HG02678 (cell line): ENCODE results near the gene TENM4.

ENCODE experiments used
- ATAC-seq: cut with Tn5 transposase; IDR thresholded peaks from one replicate; pipeline ENCODE4 v1.9.1; 2021; ENCODE audit warnings: mild to moderate bottlenecking, moderate library complexity; ENCODE audit not compliant: unreplicated experiment

The TENM4 gene

GRCh38 chr11:79449040-79449439, 8.2 kb upstream of the TENM4 start:
- no peak for ATAC-seq

GRCh38 chr11:79447038-79447786, 6.4 kb upstream of the TENM4 start:
- no peak for ATAC-seq

GRCh38 chr11:79444923-79445322, 4.1 kb upstream of the TENM4 start:
- no peak for ATAC-seq

GRCh38 chr11:79441461-79441875, 638 bp upstream of the TENM4 start:
- ATAC-seq: no peak

GRCh38 chr11:79439886-79440570, 802 bp downstream of the TENM4 start:
- ATAC-seq: no peak

- ATAC-seq: no peak
Measured at GRCh38 chr11:79439410-79439885, 1.4 kb downstream of the TENM4 start.

GRCh38 chr11:79438631-79439409, 2.0 kb downstream of the TENM4 start:
- no peak for ATAC-seq

- ATAC-seq: no peak
Measured at GRCh38 chr11:79437981-79438630, 2.7 kb downstream of the TENM4 start.

GRCh38 chr11:79437278-79437980, 3.4 kb downstream of the TENM4 start:
- ATAC-seq: no peak

- no peak for ATAC-seq
Measured at GRCh38 chr11:79436919-79437277, 3.9 kb downstream of the TENM4 start.

GRCh38 chr11:79434283-79434682, 6.5 kb downstream of the TENM4 start:
- no peak for ATAC-seq

- no peak for ATAC-seq
Measured at GRCh38 chr11:79432138-79432537, 8.7 kb downstream of the TENM4 start.

GRCh38 chr11:79431535-79431934, 9.3 kb downstream of the TENM4 start:
- ATAC-seq: no peak

GRCh38 chr11:79430280-79430679, 10.6 kb downstream of the TENM4 start:
- no peak for ATAC-seq

- no peak for ATAC-seq
Measured at GRCh38 chr11:79428406-79428805, 12.4 kb downstream of the TENM4 start.

- ATAC-seq: no peak
Measured at GRCh38 chr11:79427611-79428327, 13.1 kb downstream of the TENM4 start.

GRCh38 chr11:79427126-79427525, 13.7 kb downstream of the TENM4 start:
- ATAC-seq: no peak

GRCh38 chr11:79425463-79425862, 15.4 kb downstream of the TENM4 start:
- no peak for ATAC-seq

GRCh38 chr11:79423736-79424135, 17.1 kb downstream of the TENM4 start:
- no peak for ATAC-seq

GRCh38 chr11:79422866-79423265, 18.0 kb downstream of the TENM4 start:
- no peak for ATAC-seq
